WTC11 (cell line): Measurements from ENCODE around the gene KCNIP4.

Experiments used
- GRHL2 ChIP-seq: fragments of 250-450 bp; sonication (Bioruptor Pico); IDR thresholded peaks from 2 replicates; pipeline ENCODE4 v1.8.0; 2022; ENCODE audit warnings: mild to moderate bottlenecking, moderate library complexity; ENCODE audit not compliant: insufficient replicate concordance, severe bottlenecking
- KAT7 ChIP-seq: sonication (generic); formaldehyde crosslinking; IDR thresholded peaks from 2 replicates; pipeline ENCODE4 v1.8.1; 2023; ENCODE audit warnings: missing genetic modification reagents, mild to moderate bottlenecking, borderline replicate concordance
- NFE2L1 ChIP-seq: sonication (generic); formaldehyde crosslinking; IDR thresholded peaks from 2 replicates; pipeline ENCODE4 v1.8.1; 2023; ENCODE audit warnings: missing genetic modification reagents
- TCF7 ChIP-seq: sonication (generic); formaldehyde crosslinking; IDR thresholded peaks from 2 replicates; pipeline ENCODE4 v1.8.0; 2022; ENCODE audit warnings: mild to moderate bottlenecking, low read depth, missing genetic modification reagents, moderate library complexity
- TF ChIP-seq, protein P1 (sequence below): sonication (generic); formaldehyde crosslinking; IDR thresholded peaks from 2 replicates; pipeline ENCODE4 v1.8.0; 2022; ENCODE audit warnings: mild to moderate bottlenecking, missing genetic modification reagents
- TF ChIP-seq, protein P2 (sequence below): fragments of 200-600 bp; IDR thresholded peaks from 2 replicates; pipeline ENCODE4 v1.8.0; 2022; ENCODE audit warnings: antibody characterized with exemption

DNA sequence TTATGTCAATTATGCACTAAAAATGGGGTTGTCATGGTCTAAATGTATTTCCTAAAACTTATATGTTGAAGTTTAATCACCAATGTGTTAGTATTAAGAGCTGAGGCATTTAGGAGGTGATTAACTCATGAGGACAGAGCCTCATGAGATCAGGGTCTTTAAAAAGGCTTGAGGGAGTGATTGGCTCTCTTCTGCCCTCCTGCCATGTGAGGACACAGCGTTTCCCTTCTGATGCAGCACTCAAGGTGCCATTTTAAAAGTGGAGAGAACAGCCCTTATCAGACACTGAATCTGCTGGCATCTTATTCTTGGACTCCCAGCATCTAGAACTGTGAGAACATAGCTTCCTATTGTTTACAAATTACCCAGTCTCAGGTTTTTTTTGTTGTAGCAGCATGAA, 581.7 kb downstream of the KCNIP4 start:
- TF ChIP-seq, protein P1, sequence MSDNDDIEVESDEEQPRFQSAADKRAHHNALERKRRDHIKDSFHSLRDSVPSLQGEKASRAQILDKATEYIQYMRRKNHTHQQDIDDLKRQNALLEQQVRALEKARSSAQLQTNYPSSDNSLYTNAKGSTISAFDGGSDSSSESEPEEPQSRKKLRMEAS (CRISPR knock-in tag) = no peak
- TF ChIP-seq GRHL2 (CRISPR knock-in tag) (no peak), TCF7 (CRISPR knock-in tag) (no peak), NFE2L1 (CRISPR knock-in tag) (no peak), KAT7 (no peak)
- TF ChIP-seq, protein P2, sequence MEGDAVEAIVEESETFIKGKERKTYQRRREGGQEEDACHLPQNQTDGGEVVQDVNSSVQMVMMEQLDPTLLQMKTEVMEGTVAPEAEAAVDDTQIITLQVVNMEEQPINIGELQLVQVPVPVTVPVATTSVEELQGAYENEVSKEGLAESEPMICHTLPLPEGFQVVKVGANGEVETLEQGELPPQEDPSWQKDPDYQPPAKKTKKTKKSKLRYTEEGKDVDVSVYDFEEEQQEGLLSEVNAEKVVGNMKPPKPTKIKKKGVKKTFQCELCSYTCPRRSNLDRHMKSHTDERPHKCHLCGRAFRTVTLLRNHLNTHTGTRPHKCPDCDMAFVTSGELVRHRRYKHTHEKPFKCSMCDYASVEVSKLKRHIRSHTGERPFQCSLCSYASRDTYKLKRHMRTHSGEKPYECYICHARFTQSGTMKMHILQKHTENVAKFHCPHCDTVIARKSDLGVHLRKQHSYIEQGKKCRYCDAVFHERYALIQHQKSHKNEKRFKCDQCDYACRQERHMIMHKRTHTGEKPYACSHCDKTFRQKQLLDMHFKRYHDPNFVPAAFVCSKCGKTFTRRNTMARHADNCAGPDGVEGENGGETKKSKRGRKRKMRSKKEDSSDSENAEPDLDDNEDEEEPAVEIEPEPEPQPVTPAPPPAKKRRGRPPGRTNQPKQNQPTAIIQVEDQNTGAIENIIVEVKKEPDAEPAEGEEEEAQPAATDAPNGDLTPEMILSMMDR = no peak
